ENCODE data around the gene GUK1. TPM values are rescaled to one million over a fixed set of nuclear protein-coding genes. Genes with fewer than 3 reads are reported as not detected.

GUK1 gene
- total RNA-seq, 1 donor from 2014 or later: 519 TPM

GRCh38 chr1:228102791-228103620, 37.1 kb upstream of the GUK1 start, which contains the start of gene C1orf35:
Gene C1orf35 (minus strand): TSS chr1:228103325. CDS start chr1:228103227, 98 bp downstream.
- Histone ChIP-seq H3K4me3 (ENCODE audit: low read depth, low read length) (peak within 1 kb of the TSS; percentile 90), H3K27me3 (ENCODE audit: control insufficient read depth, insufficient read depth, low read length) (no peaks in the 10 kb centered on the region), H3K36me3 (ENCODE audit: control insufficient read depth, insufficient read depth, low read length) (peaks cover 13% of the 10 kb centered on the region)
- DNase-seq (ENCODE audit: low read depth): peak; percentile 80
- TF ChIP-seq CTCF (IDR thresholded peaks at IDR 0.05; ENCODE audit: insufficient read depth, low read length, severe bottlenecking): no peak
- FAIRE-seq: no peak

GRCh38 chr1:228104526-228105269, 35.4 kb upstream of the GUK1 start:
- peaks cover 4% of the 10 kb centered on the region for H3K36me3 ChIP-seq (ENCODE audit: control insufficient read depth, insufficient read depth, low read length)
- no peak overlapping the region for H3K4me3 ChIP-seq (ENCODE audit: low read depth, low read length)
- TF ChIP-seq CTCF (IDR thresholded peaks at IDR 0.05; ENCODE audit: insufficient read depth, low read length, severe bottlenecking): no peak
- DNase-seq (ENCODE audit: low read depth) (no peak), FAIRE-seq (no peak)
- H3K27me3 ChIP-seq (ENCODE audit: control insufficient read depth, insufficient read depth, low read length): no peaks in the 10 kb centered on the region

- DNase-seq (ENCODE audit: low read depth): no peak
- H3K36me3 ChIP-seq (ENCODE audit: control insufficient read depth, insufficient read depth, low read length): peaks cover 4% of the 10 kb centered on the region
- FAIRE-seq: no peak
- no peak overlapping the region for H3K4me3 ChIP-seq (ENCODE audit: low read depth, low read length)
- TF ChIP-seq CTCF (IDR thresholded peaks at IDR 0.05; ENCODE audit: insufficient read depth, low read length, severe bottlenecking): no peak
- no peaks in the 10 kb centered on the region for H3K27me3 ChIP-seq (ENCODE audit: control insufficient read depth, insufficient read depth, low read length)
Observed at GRCh38 chr1:228105270-228105995, 34.6 kb upstream of the GUK1 start.

- H3K4me3 ChIP-seq (ENCODE audit: low read depth, low read length): no peak overlapping the region
- TF ChIP-seq CTCF (IDR thresholded peaks at IDR 0.05; ENCODE audit: insufficient read depth, low read length, severe bottlenecking): no peak
- H3K27me3 ChIP-seq (ENCODE audit: control insufficient read depth, insufficient read depth, low read length): no peaks in the 10 kb centered on the region
- no peak for DNase-seq (ENCODE audit: low read depth)
- peaks cover 4% of the 10 kb centered on the region for H3K36me3 ChIP-seq (ENCODE audit: control insufficient read depth, insufficient read depth, low read length)
- no peak for FAIRE-seq
Observed at GRCh38 chr1:228105996-228106799, 33.9 kb upstream of the GUK1 start.

- DNase-seq (ENCODE audit: low read depth) (no peak), FAIRE-seq (no peak)
- Histone ChIP-seq H3K4me3 (ENCODE audit: low read depth, low read length) (no peak overlapping the region), H3K27me3 (ENCODE audit: control insufficient read depth, insufficient read depth, low read length) (no peaks in the 10 kb centered on the region), H3K36me3 (ENCODE audit: control insufficient read depth, insufficient read depth, low read length) (peaks cover 4% of the 10 kb centered on the region)
- no peak for TF ChIP-seq CTCF (IDR thresholded peaks at IDR 0.05; ENCODE audit: insufficient read depth, low read length, severe bottlenecking)
Observed at GRCh38 chr1:228106800-228107054, 33.4 kb upstream of the GUK1 start.

Measured in bronchial epithelial cell (primary cell).